ENCODE measurements around the gene RGS7BP.

DNA sequence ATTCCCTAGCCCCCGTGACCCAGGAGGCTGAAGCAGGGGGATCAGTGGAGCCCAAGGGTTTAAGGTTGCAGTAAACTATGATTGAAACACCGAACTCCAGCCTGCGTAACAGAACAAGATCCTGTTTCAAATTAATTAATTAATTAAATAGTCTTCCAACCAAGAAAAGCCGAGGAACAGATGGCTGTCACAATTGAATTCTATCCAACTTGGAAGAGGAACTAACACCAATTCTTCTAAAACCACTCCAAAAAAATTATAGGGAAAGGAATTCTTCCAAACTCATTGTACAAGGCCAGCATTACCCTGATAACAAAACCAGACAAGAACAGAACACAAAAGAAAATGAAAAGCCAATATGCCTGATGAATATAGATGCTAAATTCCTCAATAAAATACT, 43.4 kb upstream of the RGS7BP start:
- no peak for TF ChIP-seq CTCF (conservative IDR thresholded peaks at IDR 0.05)
- TF ChIP-seq EZH2 (IDR thresholded peaks at IDR 0.05; ENCODE audit: low read depth) = no peak
